NCI-H128 (cell line): Measurements from ENCODE around the gene FOXD1.

Source experiments
- DNase-seq: peaks from one replicate; lab custom pipeline; 2025; ENCODE audit not compliant: unreplicated experiment; lab: John Stamatoyannopoulos, UW

Gene FOXD1

GRCh38 chr5:73441378-73441777 lies 7.2 kb downstream of the FOXD1 start:
- no peak for DNase-seq

- no peak for DNase-seq
These were observed 8.3 kb downstream of the FOXD1 start for GRCh38 chr5:73440262-73440661.

GRCh38 chr5:73438645-73439470 lies 9.7 kb downstream of the FOXD1 start:
- no peak for DNase-seq

- no peak for DNase-seq
These were observed 10.6 kb downstream of the FOXD1 start for GRCh38 chr5:73437777-73438644.

- DNase-seq: no peak
These were observed 11.3 kb downstream of the FOXD1 start for GRCh38 chr5:73437101-73437776.

GRCh38 chr5:73436535-73437100 lies 12.0 kb downstream of the FOXD1 start:
- DNase-seq: no peak

GRCh38 chr5:73435759-73436534 lies 12.6 kb downstream of the FOXD1 start:
- no peak for DNase-seq

GRCh38 chr5:73434907-73435306 lies 13.7 kb downstream of the FOXD1 start:
- no peak for DNase-seq

GRCh38 chr5:73434461-73434860 lies 14.1 kb downstream of the FOXD1 start:
- DNase-seq: no peak

- no peak for DNase-seq
These were observed 14.6 kb downstream of the FOXD1 start for GRCh38 chr5:73433982-73434342.

- DNase-seq: no peak
These were observed 15.2 kb downstream of the FOXD1 start for GRCh38 chr5:73433272-73433981.

GRCh38 chr5:73431204-73431851 lies 17.2 kb downstream of the FOXD1 start:
- no peak for DNase-seq

GRCh38 chr5:73426034-73426433 lies 22.5 kb downstream of the FOXD1 start:
- DNase-seq: no peak

- no peak for DNase-seq
These were observed 24.0 kb downstream of the FOXD1 start for GRCh38 chr5:73424556-73424977.

- no peak for DNase-seq
These were observed 26.4 kb downstream of the FOXD1 start for GRCh38 chr5:73422164-73422563.

- no peak for DNase-seq
These were observed 27.9 kb downstream of the FOXD1 start for GRCh38 chr5:73420666-73421065.

- no peak for DNase-seq
These were observed 28.8 kb downstream of the FOXD1 start for GRCh38 chr5:73419465-73420390.

GRCh38 chr5:73419117-73419464 lies 29.5 kb downstream of the FOXD1 start:
- no peak for DNase-seq
